NCI-H2227 treated with DMSO at 0.1 percent for 48 hours (cell line): ENCODE measurements around the gene SRRM3.
"Not testable (repeated sequence)": the region's sequence is repeated elsewhere in the genome, so short reads cannot be mapped to it uniquely, and the experiment has no call there.

Experiments
- DNase-seq: peaks from one replicate; lab custom pipeline; 2025; lab: John Stamatoyannopoulos, UW

The SRRM3 gene

GRCh38 chr7:76262683-76263402 lies 61.1 kb downstream of the SRRM3 start:
- peak; percentile 52 for DNase-seq

DNA sequence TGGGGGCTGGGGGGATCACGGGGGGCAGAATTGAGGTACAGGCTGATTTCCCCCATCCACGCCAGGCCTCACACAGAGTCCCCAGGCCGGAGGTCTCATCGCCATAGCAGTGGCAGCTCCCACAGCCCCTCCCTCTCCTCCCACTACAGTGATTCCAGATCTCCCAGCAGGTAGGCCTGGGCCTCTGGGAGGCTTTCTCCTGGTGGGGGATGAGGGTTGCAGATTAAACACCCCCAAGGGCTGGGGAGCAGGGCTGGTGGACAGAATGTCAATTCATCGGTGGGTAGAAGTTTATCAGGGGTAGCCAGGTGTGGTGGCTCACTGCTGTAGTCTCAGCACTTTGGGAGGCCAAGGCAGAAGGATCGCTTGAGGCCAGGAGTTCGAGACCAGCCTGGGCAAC lies 63.6 kb downstream of the SRRM3 start:
- DNase-seq: no peak

DNA sequence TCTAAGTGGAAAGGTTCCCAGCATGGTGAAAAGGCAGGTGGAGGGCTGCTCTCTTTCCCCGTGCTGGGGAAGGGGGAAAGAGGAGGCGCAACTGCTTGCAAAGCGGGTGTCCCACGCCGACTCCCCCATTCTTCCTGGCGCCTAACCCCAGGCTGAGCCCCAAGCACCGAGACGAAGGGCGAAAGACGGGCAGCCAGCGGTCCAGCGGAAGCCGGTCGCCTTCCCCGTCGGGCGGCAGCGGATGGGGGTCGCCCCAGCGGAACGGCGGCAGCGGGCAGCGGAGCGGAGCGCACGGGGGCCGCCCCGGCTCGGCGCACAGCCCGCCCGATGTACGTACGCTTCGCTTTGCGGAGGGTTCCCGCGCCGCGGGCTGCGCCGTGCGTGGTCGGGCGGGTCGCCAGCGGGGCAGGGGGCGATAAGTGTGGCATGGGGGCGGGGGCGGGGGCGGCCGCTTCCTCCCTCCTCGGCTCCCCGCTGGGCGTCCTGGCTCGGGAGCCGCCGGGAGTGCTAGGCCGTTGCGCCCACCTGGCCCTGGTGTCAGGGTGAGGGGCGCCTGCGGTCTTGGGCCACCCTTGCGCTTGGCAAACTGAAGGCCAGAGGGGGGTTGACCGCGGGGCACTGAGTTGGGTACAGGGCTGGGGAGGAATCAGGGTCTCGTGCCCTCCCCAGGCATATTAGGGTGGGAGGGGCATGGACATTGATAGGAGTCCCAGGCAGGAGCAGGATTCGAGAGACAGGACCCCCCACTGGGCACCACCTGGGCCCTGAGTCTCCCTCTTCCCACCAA lies 65.6 kb downstream of the SRRM3 start:
- DNase-seq: no peak

GRCh38 chr7:76267894-76268183 lies 66.1 kb downstream of the SRRM3 start:
- DNase-seq: no peak

DNA sequence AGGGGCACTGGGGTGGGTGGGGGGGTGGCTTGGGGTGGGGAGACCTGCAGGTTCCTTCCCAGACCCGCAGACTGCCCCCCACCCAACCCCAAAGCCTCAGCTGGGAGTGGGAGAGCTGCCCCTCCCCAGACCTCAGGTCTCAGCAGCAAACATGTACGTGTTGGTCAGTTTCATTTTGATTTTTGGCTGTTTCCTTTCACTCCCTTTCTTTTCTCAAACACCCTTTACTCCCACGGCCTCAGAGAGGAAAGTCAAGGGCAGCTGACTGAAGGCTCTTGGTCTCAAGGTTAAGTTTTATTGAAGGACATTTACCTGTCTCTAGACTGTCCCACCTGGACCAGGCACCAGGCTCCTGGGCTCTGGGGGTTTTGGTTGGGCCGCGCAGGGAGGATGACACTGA lies 66.7 kb downstream of the SRRM3 start:
- DNase-seq: no peak

- DNase-seq: no peak
These were observed 68.2 kb downstream of the SRRM3 start for GRCh38 chr7:76269895-76270294.

GRCh38 chr7:76271384-76271783 lies 69.7 kb downstream of the SRRM3 start:
- DNase-seq: not testable (repeated sequence)

- DNase-seq: no peak
These were observed 70.4 kb downstream of the SRRM3 start for GRCh38 chr7:76272142-76272541.

GRCh38 chr7:76272851-76273497 lies 71.3 kb downstream of the SRRM3 start:
- no peak for DNase-seq

DNA sequence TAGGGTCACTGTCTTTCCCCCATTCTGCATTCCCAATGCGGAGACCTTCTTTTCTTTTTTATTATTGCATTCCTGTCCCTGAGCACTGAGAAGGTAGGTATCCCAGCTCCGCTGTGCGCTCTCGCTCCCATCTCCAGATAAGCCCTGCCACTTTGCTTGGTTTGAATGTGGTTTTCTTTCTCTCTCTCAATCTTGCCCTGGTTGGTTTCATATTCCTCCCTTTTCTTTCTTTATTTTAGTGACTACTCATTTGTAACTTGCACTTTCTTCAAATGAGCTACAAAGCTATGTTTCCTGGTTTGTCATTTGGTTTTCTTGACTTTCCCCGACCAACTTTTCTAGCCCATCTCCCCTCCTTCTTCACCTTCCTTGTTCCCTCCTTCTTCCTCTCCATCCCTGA lies 71.8 kb downstream of the SRRM3 start:
- DNase-seq: no peak

GRCh38 chr7:76278540-76278939 lies 76.8 kb downstream of the SRRM3 start:
- DNase-seq: no peak

DNA sequence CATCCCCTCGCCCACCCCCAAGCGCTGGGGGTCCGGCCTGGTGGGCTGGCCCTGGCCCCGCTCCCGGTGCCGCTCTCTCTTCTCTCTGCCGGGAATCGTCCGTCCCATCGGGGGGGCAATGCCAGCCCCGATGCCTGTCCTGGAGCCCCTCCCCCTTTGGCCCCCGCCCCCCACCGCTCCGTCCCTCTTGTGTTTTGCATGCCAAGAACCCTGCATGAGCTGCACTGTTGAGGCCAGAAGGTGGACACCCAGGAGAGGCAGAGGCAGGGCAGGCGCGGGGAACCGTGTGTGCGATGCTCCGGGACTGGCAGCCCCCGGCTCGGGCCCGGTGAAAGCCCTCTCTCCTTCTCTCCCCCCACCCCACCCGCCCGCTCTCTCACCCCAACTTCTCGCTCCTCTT lies 78.7 kb downstream of the SRRM3 start:
- DNase-seq: peak; percentile 31

- DNase-seq: no peak
These were observed 79.5 kb downstream of the SRRM3 start for GRCh38 chr7:76281006-76281705.

GRCh38 chr7:76281706-76282343 lies 80.1 kb downstream of the SRRM3 start:
- DNase-seq: no peak

DNA sequence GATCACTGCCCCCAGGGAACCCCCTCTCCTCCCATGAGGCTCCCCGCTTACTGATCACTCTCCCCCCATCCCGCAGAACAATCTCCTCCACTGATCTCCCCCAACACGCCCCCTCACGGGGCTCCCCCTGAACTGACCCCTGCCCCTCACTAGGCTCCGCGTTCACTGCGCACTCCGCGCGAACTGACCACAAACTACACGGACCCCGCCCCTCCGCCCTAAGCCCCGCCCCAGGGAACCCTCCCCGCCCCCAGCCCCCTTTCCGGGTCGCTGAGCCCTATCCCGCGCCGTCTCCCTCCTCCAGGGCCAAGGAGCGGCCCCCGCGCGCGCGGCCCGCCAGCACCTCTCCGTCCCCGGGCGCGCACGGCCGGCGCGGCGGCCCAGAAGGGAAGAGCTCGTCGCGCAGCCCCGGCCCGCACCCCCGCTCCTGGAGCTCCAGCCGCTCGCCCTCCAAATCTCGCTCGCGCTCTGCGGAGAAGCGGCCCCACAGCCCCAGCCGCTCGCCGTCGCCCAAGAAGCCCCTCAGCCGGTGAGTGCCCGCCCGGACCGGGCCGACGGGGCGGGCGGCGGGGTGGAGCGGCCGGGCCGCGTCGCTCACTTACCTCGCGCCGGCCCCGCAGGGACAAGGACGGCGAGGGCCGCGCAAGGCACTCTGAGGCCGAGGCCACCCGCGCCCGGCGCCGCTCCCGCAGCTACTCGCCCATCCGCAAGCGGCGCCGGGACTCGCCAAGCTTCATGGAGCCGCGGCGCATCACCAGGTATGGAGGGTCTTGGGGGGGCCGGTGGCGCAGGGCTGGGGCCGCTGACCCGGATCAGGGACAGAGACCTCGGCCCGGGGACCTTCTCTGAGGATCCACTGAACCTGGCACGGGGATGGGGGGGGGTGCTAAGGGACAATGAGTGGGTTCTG lies 80.9 kb downstream of the SRRM3 start:
- no peak for DNase-seq

DNA sequence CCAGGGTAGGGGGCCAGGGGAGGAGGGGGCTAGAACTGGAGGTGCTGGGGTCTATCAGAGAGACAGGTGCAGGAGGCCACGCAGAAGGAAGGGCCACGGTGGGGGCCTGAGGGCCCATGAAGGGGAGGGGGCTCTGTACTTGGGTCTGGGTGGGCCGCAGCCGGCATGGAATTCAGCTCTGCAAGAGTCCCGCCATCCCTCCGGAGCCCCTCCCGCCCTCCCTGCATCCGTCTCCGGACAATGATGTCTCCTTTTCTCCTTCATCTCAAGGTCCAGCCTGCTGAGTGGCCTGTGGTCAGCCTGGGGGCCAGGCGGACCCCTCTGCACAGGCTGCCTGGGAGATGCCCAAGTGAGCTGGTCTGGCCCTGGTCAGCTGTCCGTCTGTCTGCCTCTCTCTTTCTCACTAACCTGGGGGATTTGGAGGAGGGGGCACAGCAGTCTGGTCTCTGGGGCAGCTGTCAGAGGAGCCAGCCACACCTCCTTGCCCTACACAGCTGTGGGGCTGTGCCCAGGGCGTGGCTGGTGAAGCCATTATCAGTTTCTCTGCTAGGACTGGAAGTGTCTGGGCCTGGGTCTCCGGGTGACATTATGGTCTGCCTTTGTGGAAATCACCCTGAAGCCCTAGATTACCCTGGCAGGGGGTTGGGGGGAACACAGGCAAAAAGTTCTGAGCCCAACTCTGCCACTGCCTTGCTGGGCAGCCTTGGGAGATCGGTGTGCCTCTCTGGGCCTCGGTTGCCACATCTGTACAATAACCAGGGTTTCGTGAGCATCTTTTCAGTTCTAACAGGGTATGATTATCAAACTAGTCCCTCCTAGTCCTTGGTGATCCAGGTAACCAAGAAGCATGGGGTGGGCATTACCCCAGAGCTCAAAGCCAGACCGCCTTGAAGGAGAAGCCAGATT lies 81.8 kb downstream of the SRRM3 start:
- DNase-seq: no peak

DNA sequence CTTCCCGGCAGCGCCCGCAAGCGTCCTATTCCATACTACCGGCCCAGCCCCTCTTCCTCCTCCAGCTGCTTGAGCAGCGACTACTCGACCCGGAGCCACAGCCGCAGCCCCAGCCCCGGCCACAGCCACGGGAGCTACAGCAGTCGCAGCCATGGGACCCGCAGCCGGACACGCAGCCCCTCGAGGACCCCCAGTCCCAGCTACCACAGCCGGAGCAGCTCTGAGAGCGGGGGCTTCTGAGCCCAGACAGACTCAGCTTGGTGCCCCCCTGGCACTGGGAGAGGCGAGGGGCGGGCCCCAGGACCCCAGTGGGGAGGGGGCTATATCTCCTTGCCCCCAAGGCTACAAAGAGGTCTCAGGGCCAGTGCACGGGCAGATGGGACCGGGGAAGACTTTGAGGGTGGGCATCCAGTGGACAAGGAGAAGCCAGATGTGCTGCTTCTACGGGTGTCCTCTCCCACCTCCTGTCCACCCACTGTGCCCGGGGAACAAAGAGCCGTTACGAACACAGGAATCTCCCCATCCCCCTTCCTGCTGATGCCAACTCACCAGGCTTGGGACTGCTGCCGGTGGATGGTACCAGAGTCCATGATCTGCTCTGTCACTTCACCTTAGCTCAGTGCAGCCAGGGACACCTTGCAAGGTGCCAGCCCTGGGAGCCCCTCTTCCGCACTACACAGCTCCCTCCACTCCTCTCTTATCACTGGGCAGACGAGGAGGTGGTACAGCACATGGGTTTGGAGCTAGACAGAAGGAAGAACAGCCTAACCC lies 84.1 kb downstream of the SRRM3 start:
- DNase-seq: no peak

GRCh38 chr7:76286842-76287403 lies 85.2 kb downstream of the SRRM3 start:
- DNase-seq: no peak

DNA sequence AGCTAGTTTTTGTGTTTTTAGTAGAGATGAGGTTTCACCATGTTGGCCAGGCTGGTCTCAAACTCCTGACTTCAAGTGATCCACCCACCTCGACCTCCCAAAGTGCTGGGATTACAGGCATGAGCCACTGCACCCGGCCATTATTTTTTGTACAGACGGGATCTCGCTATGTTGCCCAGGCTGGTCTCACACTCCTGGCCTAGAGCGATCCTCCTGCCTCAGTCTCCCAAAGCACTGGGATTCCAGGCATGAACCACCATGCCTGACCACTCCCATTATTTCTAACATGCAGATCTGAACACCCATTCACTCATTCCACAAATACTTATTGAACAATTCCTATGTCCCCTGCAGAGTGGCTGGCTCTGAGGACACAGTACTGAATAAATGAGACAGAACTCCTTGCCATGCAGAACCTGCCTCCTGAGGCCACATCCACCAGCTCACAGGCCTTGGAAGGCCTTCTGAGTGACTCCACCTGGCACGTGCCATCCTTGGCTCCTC lies 89.2 kb downstream of the SRRM3 start:
- DNase-seq: not testable (repeated sequence)
